Esophagus squamous epithelium (tissue), 5 donors: ENCODE measurements around the gene PRELP. TPM values are rescaled to one million over a fixed set of nuclear protein-coding genes. Genes with fewer than 3 reads are reported as not detected.

Experiments
- DNase-seq: peaks from one replicate; lab custom pipeline; 2025; lab: John Stamatoyannopoulos, UW
- H3K27ac ChIP-seq, 4 donors: fragments of 200-600 bp; sonication (generic); one replicate each; pipeline ENCODE4 v1.5.1; 2016 to 2019; ENCODE audit warnings: mild to moderate bottlenecking in 1 of 4
- H3K27me3 ChIP-seq, 4 donors: fragments of 200-600 bp; sonication (generic); 1 replicate in 3 of 4; 2 replicates in 1 of 4; pipeline versions ENCODE4 v1.5.1 to v1.6.0; 2017 to 2021; ENCODE audit warnings: antibody characterized with exemption in 1 of 4
- H3K36me3 ChIP-seq, 3 donors: fragments of 200-600 bp; sonication (generic); one replicate each; pipeline ENCODE4 v1.5.1; 2016 to 2019
- H3K4me1 ChIP-seq, 3 donors: fragments of 200-600 bp; sonication (generic); one replicate each; pipeline ENCODE4 v1.5.1; 2017 to 2019
- H3K4me3 ChIP-seq, 4 donors: fragments of 200-600 bp; sonication (generic); 1 replicate in 3 of 4; 2 replicates in 1 of 4; pipeline ENCODE4 v1.5.1; 2016 to 2019; ENCODE audit warnings: mild to moderate bottlenecking in 2 of 4, moderate library complexity in 1 of 4
- H3K9me3 ChIP-seq, 3 donors: fragments of 200-600 bp; sonication (generic); one replicate each; pipeline ENCODE4 v1.5.1; 2016 to 2019
- CTCF ChIP-seq, 6 experiments: fragments of 450-650 bp in 4 of 6; fragments of 200-600 bp in 2 of 6; sonication (generic) in 2 of 6; IDR thresholded peaks; one replicate each; pipeline ENCODE4 v1.5.1; 2016 to 2019; ENCODE audit warnings: antibody characterized with exemption in 6 of 6, mild to moderate bottlenecking in 4 of 6, moderate library complexity in 4 of 6
- POLR2A ChIP-seq, 4 donors: fragments of 450-650 bp; IDR thresholded peaks; one replicate each; pipeline ENCODE4 v1.6.1; 2017; ENCODE audit warnings: antibody characterized with exemption in 4 of 4, mild to moderate bottlenecking in 4 of 4, moderate library complexity in 3 of 4
- WGBS, 2 donors: methylation state at CpG; one replicate each; pipeline ENCODE4 v1.1.5; 2018; 5-methylcytosine and 5-hydroxymethylcytosine counted together
- intact Hi-C: fragments of 100-400 bp; cut with DNase I; formaldehyde crosslinking; loops from one replicate; pipeline ENCODE4 v1.15.0; 2022
- total RNA-seq, 4 donors: library from RNA; depleted of rRNA; stranded (reverse); fragments of >200 nt; gene quantifications; one replicate each; pipeline ENCODE4 v1.1.0, GENCODE V29; 2016
- donor health status: DM: yes; HTN: yes; CAD: no.

Gene PRELP
- total RNA-seq, 4 donors from 2014 or later: 2.2 to 71.0 (median 9.1) TPM

GRCh38 chr1:203531063-203531462 is 55.5 kb downstream of the PRELP start:
- 82 to 85% methylated on average over 3 of the region's 3 CpGs for WGBS, 2 donors
- no peak for TF ChIP-seq POLR2A (IDR thresholded peaks at IDR 0.05)
- no peak for TF ChIP-seq CTCF (IDR thresholded peaks at IDR 0.05)

GRCh38 chr1:203534012-203534411 is 58.4 kb downstream of the PRELP start:
- Histone ChIP-seq H3K9me3 (no peaks in the 10 kb centered on the region), H3K4me1 (peaks cover 4 to 24% (median 6%) of the 10 kb centered on the region in 3 donors), H3K27ac (peak overlapping the region in 3 of 4 donors; percentile 45 to 74 (median 57)), H3K36me3 (no peaks in the 10 kb centered on the region), H3K27me3 (no peaks in the 10 kb centered on the region), H3K4me3 (no peak overlapping the region)
- TF ChIP-seq CTCF (IDR thresholded peaks at IDR 0.05): no peak
- TF ChIP-seq POLR2A (IDR thresholded peaks at IDR 0.05): no peak
- intact Hi-C loops: no loop called here
- DNase-seq: no peak

More at GRCh38 chr1:203531063-203531462, 55.5 kb downstream of the PRELP start:
- H3K27ac ChIP-seq: no peak overlapping the region
- H3K4me3 ChIP-seq: no peak overlapping the region
- H3K9me3 ChIP-seq: no peaks in the 10 kb centered on the region
- peaks cover 0 to 29% (median 12%) of the 10 kb centered on the region in 3 donors for H3K4me1 ChIP-seq
- intact Hi-C loops: no loop called here
- DNase-seq: no peak
- H3K36me3 ChIP-seq: no peaks in the 10 kb centered on the region
- H3K27me3 ChIP-seq: no peaks in the 10 kb centered on the region

GRCh38 chr1:203534526-203534925 is 58.9 kb downstream of the PRELP start:
- Histone ChIP-seq H3K27me3 (no peaks in the 10 kb centered on the region), H3K9me3 (no peaks in the 10 kb centered on the region), H3K27ac (peak overlapping the region in 3 of 4 donors; percentile 45 to 74 (median 57)), H3K36me3 (no peaks in the 10 kb centered on the region), H3K4me1 (peaks cover 4 to 24% (median 6%) of the 10 kb centered on the region in 3 donors), H3K4me3 (no peak overlapping the region)
- intact Hi-C loops: no loop called here
- WGBS, 2 donors: 37 to 50% methylated on average over 3 of the region's 3 CpGs
- TF ChIP-seq CTCF (IDR thresholded peaks at IDR 0.05) (no peak), POLR2A (IDR thresholded peaks at IDR 0.05) (no peak)
- no peak for DNase-seq

- no peaks in the 10 kb centered on the region for H3K27me3 ChIP-seq
- peaks cover 4 to 24% (median 6%) of the 10 kb centered on the region in 3 donors for H3K4me1 ChIP-seq
- no peaks in the 10 kb centered on the region for H3K9me3 ChIP-seq
- no peak overlapping the region for H3K4me3 ChIP-seq
- intact Hi-C loops: no loop called here
- TF ChIP-seq CTCF (IDR thresholded peaks at IDR 0.05) (no peak), POLR2A (IDR thresholded peaks at IDR 0.05) (no peak)
- WGBS, 2 donors: 57 to 63% methylated on average over 2 of the region's 2 CpGs
- H3K36me3 ChIP-seq: no peaks in the 10 kb centered on the region
- no peak overlapping the region for H3K27ac ChIP-seq
- no peak for DNase-seq
Measured at GRCh38 chr1:203536575-203536974, 61.0 kb downstream of the PRELP start.

- DNase-seq: no peak
- H3K36me3 ChIP-seq: no peaks in the 10 kb centered on the region
- WGBS, 2 donors: 66 to 74% methylated on average over 3 of the region's 3 CpGs
- H3K9me3 ChIP-seq: no peaks in the 10 kb centered on the region
- H3K4me1 ChIP-seq: peaks cover 4 to 24% (median 6%) of the 10 kb centered on the region in 3 donors
- no peaks in the 10 kb centered on the region for H3K27me3 ChIP-seq
- intact Hi-C loops: no loop called here
- H3K27ac ChIP-seq: peak overlapping the region in 1 of 4 donors; percentile 19
- TF ChIP-seq POLR2A (IDR thresholded peaks at IDR 0.05) (no peak), CTCF (IDR thresholded peaks at IDR 0.05) (no peak)
- H3K4me3 ChIP-seq: no peak overlapping the region
Measured at GRCh38 chr1:203536980-203537455, 61.4 kb downstream of the PRELP start.
